DND-41 (cell line): ENCODE data around the gene LCN9.

ENCODE experiments used
- ATAC-seq: fragments of 200-7000 bp; cut with Tn5 transposase; 3 replicates; pipeline ENCODE4 v1.9.1; 2021; ENCODE audit warnings: low read depth; ENCODE audit not compliant: insufficient read depth
- DNase-seq: peaks from one replicate; pipeline ENCODE4 v3.0.0-alpha.2; 2020
- H2AFZ ChIP-seq: 2 replicates; pipeline ENCODE4 v1.6.0; 2012; ENCODE audit warnings: low read depth, low read length
- H3K27ac ChIP-seq: 2 replicates; pipeline ENCODE4 v1.5.1; 2012; ENCODE audit warnings: low read length, inconsistent platforms
- H3K27me3 ChIP-seq: fragments of 200-600 bp; sonication (generic); 2 replicates; pipeline ENCODE4 v1.6.0; 2012; ENCODE audit warnings: low read length, mild to moderate bottlenecking, inconsistent platforms; ENCODE audit not compliant: insufficient read depth, poor library complexity
- H3K36me3 ChIP-seq: 2 replicates; pipeline ENCODE4 v1.5.1; 2012; ENCODE audit warnings: low read length, inconsistent platforms; ENCODE audit not compliant: insufficient read depth
- H3K4me1 ChIP-seq: 2 replicates; pipeline ENCODE4 v1.5.1; 2012; ENCODE audit warnings: mild to moderate bottlenecking, low read length; ENCODE audit not compliant: insufficient read depth
- H3K4me2 ChIP-seq: 2 replicates; pipeline ENCODE4 v1.6.0; 2012; ENCODE audit warnings: mild to moderate bottlenecking, moderate library complexity, low read length, inconsistent platforms; ENCODE audit not compliant: insufficient read depth
- H3K4me3 ChIP-seq, 2 experiments: fragments of 200-600 bp in 1 of 2; shearing (Covaris generic) in 1 of 2; 2 replicates each; pipeline ENCODE4 v1.5.1; 2012 to 2016; ENCODE audit warnings: inconsistent platforms in 2 of 2, low read length in 2 of 2, mild to moderate bottlenecking in 2 of 2, low read depth in 1 of 2, moderate library complexity in 1 of 2
- H3K79me2 ChIP-seq: 2 replicates; pipeline ENCODE4 v1.6.0; 2012; ENCODE audit warnings: low read length, inconsistent platforms; ENCODE audit not compliant: insufficient read depth
- H3K9ac ChIP-seq: 2 replicates; pipeline ENCODE4 v1.6.0; 2012; ENCODE audit warnings: low read depth, mild to moderate bottlenecking, inconsistent platforms, low read length, moderate library complexity
- H3K9me3 ChIP-seq: 2 replicates; pipeline ENCODE4 v1.5.1; 2012; ENCODE audit warnings: low read length, moderate library complexity, mild to moderate bottlenecking, inconsistent platforms; ENCODE audit not compliant: insufficient read depth, severe bottlenecking
- H4K20me1 ChIP-seq: 2 replicates; pipeline ENCODE4 v1.6.0; 2012; ENCODE audit warnings: low read length; ENCODE audit not compliant: insufficient read depth
- CTCF ChIP-seq: IDR thresholded peaks from 2 replicates; pipeline ENCODE4 v1.5.1; 2012; ENCODE audit warnings: borderline replicate concordance, low read length, moderate library complexity, mild to moderate bottlenecking; ENCODE audit not compliant: poor library complexity, severe bottlenecking; ENCODE audit errors: extremely low read depth
- EZH2 ChIP-seq: IDR thresholded peaks from 3 replicates; pipeline ENCODE4 v1.6.1; 2012; ENCODE audit warnings: borderline replicate concordance, low read depth, mild to moderate bottlenecking, moderate library complexity, low read length, inconsistent platforms; ENCODE audit not compliant: severe bottlenecking

The LCN9 gene

GRCh38 chr9:135639196-135639595 is 23.9 kb upstream of the LCN9 start, which contains the start of gene GLT6D1:
TSS of gene GLT6D1 (minus strand) at chr9:135639540. CDS start at chr9:135639187, 353 bp downstream.
- ATAC-seq (no peak), DNase-seq (no peak)
- Histone ChIP-seq H3K27ac (no peak within 1 kb of the TSS), H3K4me3 (no peak within 1 kb of the TSS), H2AFZ (no peak within 1 kb of the TSS), H4K20me1 (no peaks in the 10 kb centered on the region), H3K4me2 (no peak within 1 kb of the TSS), H3K9me3 (no peaks in the 10 kb centered on the region), H3K36me3 (no peaks in the 10 kb centered on the region), H3K9ac (no peak within 1 kb of the TSS), H3K79me2 (no peaks in the 10 kb centered on the region), H3K27me3 (no peaks in the 10 kb centered on the region), H3K4me1 (no peaks in the 10 kb centered on the region)
- TF ChIP-seq EZH2 (no peak), CTCF (no peak)

GRCh38 chr9:135641047-135641446 is 22.1 kb upstream of the LCN9 start:
- TF ChIP-seq CTCF (no peak), EZH2 (no peak)
- DNase-seq (no peak), ATAC-seq (no peak)
- Histone ChIP-seq H3K27me3 (no peaks in the 10 kb centered on the region), H2AFZ (no peak overlapping the region), H4K20me1 (no peaks in the 10 kb centered on the region), H3K4me1 (no peaks in the 10 kb centered on the region), H3K9ac (no peak overlapping the region), H3K27ac (no peak overlapping the region), H3K79me2 (no peaks in the 10 kb centered on the region), H3K36me3 (no peaks in the 10 kb centered on the region), H3K9me3 (peaks cover 6% of the 10 kb centered on the region), H3K4me2 (no peak overlapping the region), H3K4me3 (no peak overlapping the region)

- Histone ChIP-seq H3K27me3 (no peaks in the 10 kb centered on the region), H3K36me3 (no peaks in the 10 kb centered on the region), H3K4me2 (no peak overlapping the region), H3K79me2 (no peaks in the 10 kb centered on the region), H3K4me1 (no peaks in the 10 kb centered on the region), H2AFZ (no peak overlapping the region), H3K4me3 (no peak overlapping the region), H3K9me3 (peaks cover 6% of the 10 kb centered on the region), H4K20me1 (no peaks in the 10 kb centered on the region), H3K9ac (no peak overlapping the region), H3K27ac (no peak overlapping the region)
- TF ChIP-seq EZH2 = no peak
- no peak for TF ChIP-seq CTCF
- DNase-seq = no peak
- ATAC-seq = no peak
Measured at GRCh38 chr9:135641745-135642144, 21.4 kb upstream of the LCN9 start.

- H3K27ac ChIP-seq = no peak overlapping the region
- no peak for TF ChIP-seq CTCF
- TF ChIP-seq EZH2 = no peak
- DNase-seq = no peak
- no peaks in the 10 kb centered on the region for H3K79me2 ChIP-seq
- H3K4me3 ChIP-seq = no peak overlapping the region
- no peak overlapping the region for H3K4me2 ChIP-seq
- no peak overlapping the region for H3K9ac ChIP-seq
- no peak for ATAC-seq
- peaks cover 17% of the 10 kb centered on the region for H3K9me3 ChIP-seq
- no peaks in the 10 kb centered on the region for H4K20me1 ChIP-seq
- no peak overlapping the region for H2AFZ ChIP-seq
- H3K27me3 ChIP-seq = no peaks in the 10 kb centered on the region
- no peaks in the 10 kb centered on the region for H3K4me1 ChIP-seq
- no peaks in the 10 kb centered on the region for H3K36me3 ChIP-seq
Measured at GRCh38 chr9:135644631-135645218, 18.4 kb upstream of the LCN9 start.
